ENCODE results near the gene PEPD. TPM values are rescaled to one million over a fixed set of nuclear protein-coding genes. Genes with fewer than 3 reads are reported as not detected.
"Not testable (repeated sequence)": the region's sequence is repeated elsewhere in the genome, so short reads cannot be mapped to it uniquely, and the experiment has no call there.

PEPD gene
- 63.9 TPM for polyA plus RNA-seq (2013, experiment 1 of 2; ENCODE audit: insufficient read length)
- polyA plus RNA-seq (2013, experiment 2 of 2; ENCODE audit: insufficient read length): 64.2 TPM

DNA sequence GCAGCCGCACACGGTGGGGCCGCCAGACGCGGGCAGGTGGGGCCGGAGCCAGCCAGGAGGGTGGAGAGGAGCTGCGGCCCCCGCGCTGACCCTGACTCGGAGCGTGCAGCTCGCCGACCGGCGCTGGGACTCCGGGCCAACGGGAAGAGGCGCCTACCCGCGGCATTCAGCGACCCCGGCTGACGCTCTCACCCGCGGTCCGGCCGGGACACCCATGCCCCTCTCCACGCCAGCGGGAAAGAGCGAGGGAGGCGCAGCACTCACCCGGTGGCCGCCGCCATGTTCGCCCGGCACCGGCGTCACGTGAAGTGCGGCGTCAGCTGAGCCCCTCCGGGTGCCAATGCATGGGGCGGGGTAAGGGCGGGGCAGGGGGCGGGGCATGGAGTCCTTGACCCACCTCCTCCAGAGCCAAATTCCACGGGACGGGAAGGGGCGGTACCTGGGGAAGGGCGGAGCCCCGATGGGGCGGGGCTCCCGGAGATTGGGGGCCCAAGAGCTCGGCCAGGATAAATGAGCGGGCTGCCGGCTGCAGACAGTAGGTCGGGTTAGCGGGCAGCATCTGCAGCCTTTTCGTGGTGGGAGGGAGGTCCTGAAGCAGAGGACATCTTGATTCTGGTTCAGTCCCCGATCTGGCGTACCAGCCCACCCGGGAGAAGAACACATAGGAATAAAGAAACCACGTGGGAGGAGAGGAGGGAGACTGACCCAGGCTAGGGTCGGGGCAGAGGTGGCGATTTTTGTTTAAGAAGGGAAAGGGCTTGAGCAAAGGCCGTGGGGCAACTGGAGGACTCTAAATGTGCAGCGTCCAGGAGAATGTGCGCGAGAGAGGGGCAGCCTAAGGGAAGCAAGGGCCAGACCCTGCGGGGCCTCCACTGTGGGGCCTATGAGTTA, at the start of gene PEPD:
Gene PEPD, minus strand, starts transcription at position 312 of the 891 bp plus-strand sequence. Its CDS starts 31 bp downstream, at position 281.
- DNase-seq: peak; percentile 89

DNA sequence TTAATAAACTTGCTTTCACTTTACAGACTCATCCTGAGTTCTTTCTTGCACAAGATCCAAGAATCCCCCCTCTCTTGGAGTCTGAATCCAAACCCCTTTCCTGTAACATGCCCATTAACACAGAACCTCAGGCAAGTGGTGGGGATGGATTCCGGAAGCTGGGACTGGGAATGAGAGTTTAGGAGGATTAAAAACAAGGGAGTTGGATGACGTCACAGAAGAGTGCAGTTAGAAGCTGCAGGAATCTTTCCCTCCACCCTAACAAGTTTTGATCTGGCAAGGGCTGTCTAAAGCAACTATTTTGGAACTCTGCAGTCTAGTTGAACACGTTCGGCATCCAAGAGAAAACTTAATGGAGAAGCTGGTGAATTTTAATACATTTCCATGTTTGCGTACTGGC, 48.2 kb upstream of the PEPD start:
- no peak for DNase-seq

DNA sequence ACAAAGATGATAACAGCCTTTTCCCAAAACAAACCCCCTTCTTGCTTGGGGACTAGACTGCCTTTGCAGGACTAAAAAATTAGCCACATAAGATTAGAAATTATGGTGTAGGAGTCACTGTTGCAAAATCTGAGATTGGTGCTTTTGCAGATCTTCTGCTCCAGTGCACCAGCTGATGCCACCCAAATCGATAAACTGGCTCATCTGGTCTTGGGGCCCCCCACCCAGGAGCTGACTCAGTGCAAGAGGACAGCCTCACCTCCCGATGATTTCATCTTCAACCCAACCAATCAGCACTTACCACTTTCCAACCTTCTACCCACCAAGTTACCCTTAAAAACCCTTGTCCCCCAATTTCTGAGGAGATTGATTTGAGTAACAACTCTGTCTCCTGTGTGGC, 47.1 kb upstream of the PEPD start:
- DNase-seq: no peak

DNA sequence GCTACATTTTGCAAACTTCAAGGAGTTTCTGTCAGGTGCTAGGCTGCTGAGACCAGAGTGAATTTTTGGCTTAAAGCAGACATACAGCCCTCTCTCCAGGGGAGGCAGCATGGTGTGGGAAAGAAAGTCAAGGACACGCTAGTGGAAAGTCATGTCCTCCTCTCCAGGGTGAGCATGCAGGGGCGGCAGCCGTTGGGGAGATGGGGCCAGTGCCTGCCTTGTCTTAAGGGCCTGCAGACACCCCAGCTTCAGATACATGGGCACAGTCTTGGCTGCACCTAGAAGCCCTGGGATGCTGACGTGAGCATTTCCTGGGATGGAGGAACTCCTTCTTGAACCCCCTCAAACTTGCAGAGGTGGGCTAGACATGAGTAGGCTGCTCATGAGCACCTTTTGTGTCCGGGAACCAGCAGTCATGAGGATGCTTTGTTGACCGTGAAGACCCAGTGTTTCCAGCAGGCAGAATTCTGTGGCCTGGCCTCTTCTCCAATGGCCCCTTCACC, 43.3 kb upstream of the PEPD start:
- DNase-seq: no peak

DNA sequence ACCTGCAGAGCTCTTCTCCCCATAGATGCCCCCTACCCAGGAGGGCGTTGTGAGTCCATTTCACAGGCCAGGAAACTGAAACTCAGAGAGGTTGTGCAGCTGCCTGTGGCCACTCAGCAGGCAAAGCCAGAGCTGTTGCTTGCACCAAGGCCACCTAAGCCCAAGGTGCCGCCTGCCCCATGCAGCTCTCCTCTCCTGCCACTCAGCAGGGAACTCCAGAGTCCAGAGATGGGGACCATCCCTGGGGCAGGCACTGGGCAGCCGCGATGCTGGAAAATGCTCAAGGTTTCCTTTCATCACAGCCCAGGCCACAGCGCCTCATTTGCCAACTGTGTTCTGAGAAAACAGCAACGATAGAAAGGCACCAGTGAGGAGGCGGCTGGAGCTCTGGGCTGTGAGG, 41.0 kb upstream of the PEPD start:
- no peak for DNase-seq

DNA sequence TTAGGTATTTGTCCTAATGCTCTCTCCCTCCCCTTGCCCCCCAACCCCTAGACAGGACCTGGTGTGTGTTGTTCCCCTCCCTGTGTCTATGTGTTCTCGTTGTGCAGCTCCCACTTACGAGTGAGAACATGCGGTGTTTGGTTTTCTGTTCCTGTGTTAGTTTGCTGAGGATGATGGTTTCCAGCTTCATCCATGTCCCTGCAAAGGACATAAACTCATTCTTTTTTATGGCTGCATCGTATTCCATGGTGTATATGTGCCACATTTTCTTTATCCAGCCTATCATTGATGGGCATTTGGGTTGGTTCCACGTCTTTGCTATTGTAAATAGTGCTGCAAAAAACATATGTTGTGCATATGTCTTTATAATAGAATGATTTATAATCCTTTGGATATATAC, 40.1 kb upstream of the PEPD start:
- DNase-seq: not testable (repeated sequence)

DNA sequence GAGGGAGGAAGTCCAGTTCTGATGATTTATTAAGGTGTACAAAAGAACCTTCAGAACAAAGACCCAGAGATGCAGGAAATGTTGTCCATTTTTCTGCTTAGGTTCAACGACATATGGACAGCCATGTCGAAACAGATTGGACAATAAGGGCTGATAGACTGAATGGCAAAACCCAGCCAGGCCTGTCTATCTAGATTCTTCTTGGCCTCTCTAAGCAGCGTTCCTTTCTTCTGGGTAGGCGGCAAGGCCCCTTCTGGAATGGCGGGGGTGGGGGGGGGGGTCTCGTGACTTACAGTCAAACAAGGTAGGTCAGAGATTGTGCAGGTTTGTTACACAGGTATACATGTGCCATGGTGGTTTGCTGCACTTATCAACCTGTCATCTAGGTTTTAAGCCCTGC, 39.7 kb upstream of the PEPD start:
- DNase-seq: no peak

DNA sequence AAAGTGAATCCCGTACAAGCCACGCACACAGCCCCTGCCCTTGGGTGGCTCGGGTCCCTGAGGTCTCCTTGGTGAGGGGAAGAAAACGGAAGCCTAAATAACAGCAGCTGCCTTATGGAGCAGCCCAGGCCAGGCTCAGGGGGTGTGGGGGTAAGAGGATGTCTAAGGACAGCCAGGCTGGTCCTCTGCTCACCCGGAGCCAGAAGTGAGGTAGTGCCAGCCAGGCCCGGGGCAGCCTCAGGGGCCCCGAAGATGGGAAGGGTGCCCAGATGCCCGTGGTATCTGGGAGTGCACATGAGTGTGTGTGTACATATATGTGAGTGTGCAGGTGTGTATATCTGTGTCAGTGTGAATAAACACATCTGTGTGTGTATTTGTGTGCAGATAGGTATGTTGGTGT, 38.4 kb upstream of the PEPD start:
- no peak for DNase-seq

DNA sequence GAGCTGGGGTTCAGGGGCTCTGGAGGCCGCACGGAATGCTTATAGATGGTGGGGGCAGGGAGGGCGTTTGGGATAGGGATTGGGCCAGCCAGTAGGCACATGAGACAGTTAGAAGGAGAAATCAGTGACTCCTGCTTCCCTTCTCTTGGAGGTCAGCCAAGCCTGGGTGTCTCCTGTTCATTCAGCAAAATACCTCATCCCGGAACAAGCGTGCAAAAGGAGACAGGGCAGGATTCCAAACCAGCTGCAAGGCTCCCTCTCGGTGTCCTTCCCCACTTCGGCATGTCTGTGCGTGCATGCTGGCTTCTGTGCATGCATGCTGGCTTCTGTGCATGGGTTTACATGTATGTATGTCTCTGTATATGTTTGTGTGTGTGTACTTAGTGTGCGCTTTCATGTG, 37.3 kb upstream of the PEPD start:
- DNase-seq: no peak

DNA sequence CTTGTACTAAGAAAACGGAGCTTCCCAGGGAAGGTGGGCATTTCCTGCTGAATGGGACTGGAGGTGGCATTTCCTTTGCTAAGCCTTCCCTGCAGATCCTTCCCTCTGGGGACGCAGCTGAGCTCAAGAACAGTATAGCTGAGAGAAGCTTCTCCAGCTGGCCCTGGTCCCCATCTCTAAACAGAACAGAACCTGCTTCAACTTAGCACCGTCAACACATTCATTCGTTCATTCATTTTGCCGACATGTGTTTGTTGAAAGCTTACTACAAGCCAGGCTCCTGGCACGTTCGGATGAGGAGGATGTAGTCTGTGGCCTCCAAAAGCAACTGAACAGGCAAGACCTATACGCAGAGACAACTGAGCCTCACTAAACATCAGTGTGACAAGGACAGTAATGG, 36.6 kb upstream of the PEPD start:
- DNase-seq: no peak

DNA sequence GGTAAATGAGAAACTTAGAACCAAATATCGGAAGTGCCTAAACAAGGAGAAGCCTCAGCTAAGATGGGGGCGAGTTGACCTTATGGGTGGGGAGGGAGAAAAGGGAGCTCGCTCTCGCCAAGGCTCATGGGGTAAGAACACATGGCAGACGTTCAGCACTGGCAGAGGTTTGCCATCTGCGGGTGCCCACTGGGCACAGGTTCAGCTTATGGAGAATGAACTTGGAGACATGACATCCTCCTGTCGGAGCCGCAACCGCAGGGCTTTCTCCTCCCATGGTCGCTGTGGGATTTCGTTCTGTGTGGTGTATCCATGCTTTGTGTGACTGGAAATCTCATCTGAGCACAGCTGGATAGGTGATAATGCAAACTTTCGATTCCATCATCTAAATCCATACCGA, 36.1 kb upstream of the PEPD start:
- no peak for DNase-seq

DNA sequence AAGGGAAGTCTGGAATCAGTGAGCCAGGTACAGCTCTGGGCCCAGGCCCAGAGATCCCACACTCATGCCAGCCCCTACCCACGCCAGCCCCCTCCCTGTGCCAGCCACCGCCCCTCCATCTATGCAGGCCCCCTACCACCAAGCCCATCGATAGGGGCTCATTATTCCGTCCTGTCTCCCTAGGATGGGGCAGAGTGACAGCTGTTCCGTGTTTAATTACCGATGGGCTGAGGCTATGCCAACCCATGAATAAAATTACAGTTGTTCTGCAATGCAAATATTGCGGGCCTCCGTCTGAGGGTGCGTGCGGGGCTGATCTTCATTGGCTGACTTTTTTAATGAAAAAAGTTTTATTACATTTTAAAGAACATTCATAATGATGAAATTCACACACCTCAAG, 35.6 kb upstream of the PEPD start:
- DNase-seq: no peak

DNA sequence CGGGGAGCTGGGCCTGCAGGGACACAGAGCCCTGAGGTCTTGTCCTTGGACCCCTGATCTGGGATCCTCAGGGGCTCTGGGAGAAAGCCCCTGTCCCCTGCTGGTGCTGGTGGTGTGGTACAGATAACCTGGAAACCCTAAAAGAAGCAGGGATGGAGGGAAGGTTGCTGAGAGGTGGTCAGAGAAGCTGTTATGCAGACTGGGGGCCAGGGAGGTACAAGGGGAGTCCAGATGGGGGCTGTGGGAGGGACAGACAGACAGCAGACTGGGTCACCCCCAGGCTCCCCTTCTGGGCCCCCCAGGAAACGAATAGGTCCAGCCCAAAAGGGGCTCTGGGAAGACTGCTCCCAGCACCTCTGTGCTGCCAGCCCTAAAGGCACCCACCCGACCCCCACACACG, 34.7 kb upstream of the PEPD start:
- no peak for DNase-seq

DNA sequence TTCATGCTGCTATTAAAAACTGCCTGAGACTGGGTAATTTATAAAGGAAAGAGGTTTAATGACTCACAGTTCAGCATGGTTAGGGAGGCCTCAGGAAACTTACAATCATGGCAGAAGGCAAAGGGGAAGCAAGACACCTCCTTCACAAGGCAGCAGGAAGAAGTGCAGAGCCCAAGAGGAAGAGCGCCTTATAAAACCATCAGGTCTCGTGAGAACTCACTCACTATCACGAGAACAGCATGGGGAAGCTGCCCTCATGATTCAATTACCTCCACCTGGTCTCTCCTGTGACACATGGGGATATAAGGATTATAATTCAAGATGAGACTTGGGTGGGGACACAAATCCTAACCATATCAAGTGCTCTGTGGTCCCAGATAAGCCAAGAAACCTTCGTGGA, 34.1 kb upstream of the PEPD start:
- DNase-seq: not testable (repeated sequence)

DNA sequence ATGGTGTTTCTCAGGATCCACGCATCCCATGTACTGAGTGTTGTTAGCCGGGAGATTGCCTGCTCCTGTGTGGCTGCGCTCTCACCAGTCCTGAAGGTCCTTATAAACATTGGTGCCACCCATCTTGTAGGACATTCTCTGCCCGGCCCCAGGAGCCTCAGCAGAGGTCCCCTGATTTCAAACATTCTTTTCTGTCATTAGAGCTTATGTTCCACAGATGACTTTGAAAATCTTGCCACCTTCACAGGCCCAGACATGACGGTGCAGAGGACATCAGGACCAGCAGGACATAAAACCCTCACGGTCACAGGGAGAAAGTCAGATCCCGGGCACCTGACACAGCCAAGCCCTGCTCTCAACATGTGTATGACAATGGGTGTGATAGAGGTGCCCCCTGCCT, 33.2 kb upstream of the PEPD start:
- no peak for DNase-seq

DNA sequence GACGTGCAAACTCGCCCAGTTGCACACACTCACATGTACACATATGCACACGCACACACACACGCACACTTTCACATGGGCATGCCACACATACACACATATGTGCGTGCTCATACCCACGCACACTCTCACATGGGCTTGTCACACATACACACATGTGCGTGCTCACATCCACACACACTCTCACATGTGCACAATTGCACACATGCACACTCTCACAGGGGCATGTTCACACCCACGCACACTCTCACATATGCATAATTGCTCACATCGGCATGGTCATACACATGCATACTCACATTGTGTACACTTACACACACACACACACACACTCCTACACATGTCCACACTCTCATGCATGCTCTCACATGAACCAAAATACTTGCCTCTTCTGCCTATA, 32.8 kb upstream of the PEPD start:
- no peak for DNase-seq

DNA sequence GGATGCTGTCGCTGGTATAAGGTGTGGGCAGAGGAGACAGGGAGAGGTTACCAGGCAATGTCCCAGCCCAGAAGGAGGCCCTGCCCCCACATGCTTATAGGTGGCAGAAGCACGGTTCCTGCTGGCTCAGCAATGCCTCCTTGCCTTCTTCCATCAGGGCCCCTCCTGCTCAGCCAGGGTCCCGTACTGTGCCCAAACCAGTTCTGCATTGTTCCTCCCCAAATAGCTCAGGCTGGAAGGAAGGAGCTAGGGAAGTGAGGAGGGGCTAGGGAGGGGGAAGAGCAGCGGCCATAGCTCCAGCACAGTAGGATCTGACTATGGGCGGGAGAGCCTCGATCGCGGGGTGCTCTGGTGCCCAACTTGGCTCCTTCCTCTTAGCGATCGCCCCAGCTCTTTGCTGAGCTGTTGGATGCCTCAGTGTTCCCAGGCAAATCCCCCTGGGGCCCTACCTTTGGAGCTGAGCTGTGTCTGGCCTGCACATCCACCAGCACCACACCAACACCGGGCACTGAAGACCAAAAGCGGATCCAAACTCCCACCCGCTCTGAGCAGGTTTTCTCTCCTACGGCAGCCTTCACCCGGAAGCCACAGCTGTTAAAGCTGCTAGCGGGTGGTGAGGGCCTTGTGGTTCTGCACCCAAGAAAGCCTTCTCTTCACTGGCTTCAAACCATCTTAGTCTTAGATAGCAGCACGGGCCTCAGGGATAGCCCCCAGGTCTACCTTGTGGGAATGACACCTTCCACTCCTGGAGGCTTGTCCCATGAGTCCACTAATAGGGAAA, 32.1 kb upstream of the PEPD start:
- no peak for DNase-seq

DNA sequence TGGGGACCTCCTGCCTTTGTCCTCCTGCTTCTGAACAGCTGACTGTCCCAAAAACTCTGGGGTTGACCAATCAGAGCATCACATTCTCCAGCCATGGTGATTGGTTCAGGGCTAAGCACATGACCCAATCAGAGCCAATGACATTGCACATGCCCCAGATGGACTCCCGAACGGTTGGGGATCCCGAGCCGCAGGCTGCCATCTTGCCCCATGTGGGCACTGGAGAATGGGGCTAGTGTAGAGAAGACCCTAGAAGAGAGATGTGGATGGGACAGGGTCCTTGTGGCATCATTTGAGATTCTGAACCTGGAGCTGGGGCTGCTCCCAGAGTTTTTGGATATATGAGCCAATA, 31.3 kb upstream of the PEPD start:
- no peak for DNase-seq

DNA sequence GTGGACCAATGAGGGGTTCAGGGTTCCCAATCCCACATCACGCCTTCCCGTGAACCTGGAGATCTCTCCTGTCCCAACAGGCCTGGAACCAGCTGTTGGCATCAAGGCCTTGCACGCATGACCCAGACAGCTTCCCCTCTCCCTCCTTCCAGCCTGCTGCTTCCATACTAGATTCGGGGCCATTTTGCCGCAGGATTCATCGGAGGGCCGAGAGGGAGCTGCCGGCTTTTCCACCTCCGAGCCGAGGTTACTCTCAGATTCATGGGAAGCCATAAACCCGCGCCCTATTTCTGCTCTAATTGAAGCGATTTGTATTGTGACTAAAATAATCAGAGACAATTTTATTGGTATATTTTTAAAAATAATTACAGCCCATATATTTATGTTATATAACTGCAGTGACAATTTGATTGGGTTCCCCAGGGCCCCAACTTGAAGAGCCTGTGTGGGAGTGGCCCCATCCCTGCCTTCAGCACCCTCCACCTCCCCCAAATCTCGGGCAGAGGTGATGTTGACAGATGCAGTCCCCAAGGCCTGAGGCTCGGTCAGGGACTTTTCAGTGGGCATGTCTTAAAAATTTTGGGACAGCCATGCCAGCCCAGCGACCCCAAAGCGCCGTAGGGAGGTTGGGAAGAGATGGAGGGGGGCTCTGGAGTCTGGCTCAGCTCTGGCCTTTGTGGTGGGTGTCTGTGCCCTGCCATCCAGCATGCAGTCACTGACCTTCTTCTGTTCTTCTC, 30.8 kb upstream of the PEPD start:
- no peak for DNase-seq

DNA sequence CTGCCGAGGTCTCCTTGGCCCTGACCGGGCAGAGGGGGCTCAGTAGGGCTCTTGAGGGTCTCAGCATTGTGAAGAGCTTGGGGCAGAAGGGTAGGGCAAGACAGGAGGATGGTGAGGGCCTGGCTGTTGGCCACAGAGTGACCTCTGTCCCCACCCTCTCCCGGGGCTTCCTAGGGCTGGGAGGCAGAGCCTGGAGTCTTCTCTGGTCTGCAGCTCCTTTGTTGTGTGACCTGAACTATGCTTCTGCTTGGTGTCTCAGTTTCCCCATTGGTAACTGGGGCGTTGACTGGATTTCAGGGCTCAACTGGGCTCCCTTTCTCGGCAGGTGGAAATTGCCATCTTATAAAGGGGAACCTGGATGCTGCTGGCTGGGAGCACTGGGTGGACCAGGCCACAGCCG, 30.1 kb upstream of the PEPD start:
- no peak for DNase-seq

DNA sequence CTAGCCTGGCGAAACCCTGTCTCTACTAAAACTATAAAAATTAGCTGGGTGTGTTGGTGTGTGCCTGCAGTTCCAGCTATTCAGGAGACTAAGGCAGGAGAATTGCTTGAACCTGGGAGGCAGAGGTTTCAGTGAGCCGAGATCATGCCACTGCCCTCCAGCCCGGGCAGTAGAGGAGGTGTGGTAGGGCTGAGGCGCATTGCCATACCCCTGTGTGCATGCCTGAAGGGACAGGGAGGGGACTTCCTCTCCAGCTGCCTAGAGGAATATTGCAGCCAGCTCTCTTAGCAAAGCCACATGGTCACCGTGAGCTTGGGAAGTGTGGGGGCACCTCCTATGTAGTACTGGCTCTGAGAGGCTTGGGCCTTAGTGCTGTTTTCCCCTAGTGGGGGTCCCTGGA, 29.2 kb upstream of the PEPD start:
- DNase-seq: no peak

DNA sequence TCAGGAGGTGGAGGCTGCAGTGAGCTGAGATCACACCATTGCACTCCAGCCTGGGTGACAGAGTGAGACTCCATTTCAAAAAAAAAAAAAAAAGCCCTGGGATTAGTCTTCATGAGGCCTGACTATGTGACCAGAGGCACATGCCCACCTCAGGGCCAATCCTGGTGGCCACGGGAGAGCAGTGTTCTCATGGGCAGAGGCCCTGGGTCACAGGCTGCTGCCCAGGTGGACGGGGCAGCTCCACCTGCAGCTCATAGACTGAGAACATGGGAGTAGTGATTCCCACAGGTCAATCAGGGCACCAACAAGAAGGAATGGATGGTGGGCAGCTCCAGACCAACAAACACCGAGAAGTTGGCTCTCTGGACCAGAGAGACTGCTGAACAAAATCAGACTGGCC, 26.1 kb upstream of the PEPD start:
- DNase-seq: no peak

DNA sequence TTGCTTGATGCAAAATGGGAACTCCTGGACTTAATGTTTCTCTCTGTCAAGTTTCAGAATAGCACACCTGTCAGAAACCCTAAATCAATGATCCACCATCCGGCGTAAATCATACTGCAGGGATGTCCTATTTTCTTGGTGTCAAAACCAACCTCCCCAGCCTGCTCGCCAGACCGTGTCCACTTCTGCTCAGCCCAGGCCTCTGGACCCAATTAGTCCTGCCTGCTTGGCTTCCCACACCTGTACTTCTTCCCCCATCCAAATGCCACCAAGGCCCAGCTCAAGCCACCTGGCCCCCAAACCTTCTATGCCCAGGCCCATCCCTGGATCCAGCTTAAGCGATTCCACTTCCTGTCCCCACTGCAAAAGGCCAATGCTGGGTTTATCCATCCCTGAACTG, 25.1 kb upstream of the PEPD start:
- DNase-seq: no peak
